ENCODE data around the gene AFMID. TPM values are rescaled to one million over a fixed set of nuclear protein-coding genes. Genes with fewer than 3 reads are reported as not detected.

AFMID gene
- total RNA-seq, 4 donors from 2014 or later, result 21.3 to 36.9 (median 33.5) TPM

GRCh38 chr17:78159575-78160158 is 27.5 kb upstream of the AFMID start:
- Histone ChIP-seq H3K36me3 (no peaks in the 10 kb centered on the region), H3K27ac (no peak overlapping the region), H3K27me3 (no peaks in the 10 kb centered on the region), H3K4me3 (replicated peaks in 1 of 3) (no peak overlapping the region), H3K4me1 (no peaks in the 10 kb centered on the region), H3K9me3 (no peaks in the 10 kb centered on the region)
- DNase-seq, result no peak
- intact Hi-C loops (cut with DNase I), result no loop called here
- 79 to 92% methylated on average over 10 of the region's 10 CpGs for WGBS, 2 donors
- TF ChIP-seq CTCF (IDR thresholded peaks at IDR 0.05) (no peak), POLR2A (IDR thresholded peaks at IDR 0.05) (no peak)

- TF ChIP-seq POLR2A (IDR thresholded peaks at IDR 0.05) (no peak), CTCF (IDR thresholded peaks at IDR 0.05) (no peak)
- Histone ChIP-seq H3K4me3 (replicated peaks in 1 of 3) (no peak overlapping the region), H3K27ac (no peak overlapping the region), H3K9me3 (no peaks in the 10 kb centered on the region), H3K27me3 (no peaks in the 10 kb centered on the region), H3K4me1 (peaks cover 3 to 4% of the 10 kb centered on the region in 2 donors), H3K36me3 (no peaks in the 10 kb centered on the region)
- 56 to 61% methylated on average over 10 to 18 of the region's 22 CpGs for WGBS, 2 donors
- peak; percentile 61 to 63 for DNase-seq
- intact Hi-C loops (cut with DNase I), result no loop called here
These were observed 23.0 kb upstream of the AFMID start for GRCh38 chr17:78163881-78164747.

- intact Hi-C loops (cut with DNase I), result no loop called here
- TF ChIP-seq CTCF (IDR thresholded peaks at IDR 0.05), result no peak
- no peak for TF ChIP-seq POLR2A (IDR thresholded peaks at IDR 0.05)
These were observed 22.2 kb upstream of the AFMID start for GRCh38 chr17:78164748-78165607.

GRCh38 chr17:78166416-78166815 is 20.7 kb upstream of the AFMID start:
- peaks cover 0 to under 1% of the 10 kb centered on the region in 2 donors for H3K36me3 ChIP-seq
- H3K27ac ChIP-seq, result no peak overlapping the region
- no peak for TF ChIP-seq POLR2A (IDR thresholded peaks at IDR 0.05)
- no peak for TF ChIP-seq CTCF (IDR thresholded peaks at IDR 0.05)
- intact Hi-C loops (cut with DNase I), result no loop called here
- no peaks in the 10 kb centered on the region for H3K27me3 ChIP-seq
- WGBS, 2 donors, result 59 to 65% methylated on average over 6 of the region's 6 CpGs
- no peaks in the 10 kb centered on the region for H3K9me3 ChIP-seq
- no peak for DNase-seq
- H3K4me1 ChIP-seq, result peaks cover 7 to 12% of the 10 kb centered on the region in 2 donors
- no peak overlapping the region for H3K4me3 ChIP-seq (replicated peaks in 1 of 3)

More at GRCh38 chr17:78164748-78165607, 22.2 kb upstream of the AFMID start:
- no peak for DNase-seq
- Histone ChIP-seq H3K9me3 (no peaks in the 10 kb centered on the region), H3K4me3 (replicated peaks in 1 of 3) (no peak overlapping the region), H3K36me3 (no peaks in the 10 kb centered on the region), H3K27ac (no peak overlapping the region), H3K27me3 (no peaks in the 10 kb centered on the region), H3K4me1 (peaks cover 7 to 11% of the 10 kb centered on the region in 2 donors)
- 96 to 98% methylated on average over 14 to 15 of the region's 16 CpGs for WGBS, 2 donors
